ENCODE results near the gene FRA10AC1. TPM values are rescaled to one million over a fixed set of nuclear protein-coding genes. Genes with fewer than 3 reads are reported as not detected.

The FRA10AC1 gene, protein sequence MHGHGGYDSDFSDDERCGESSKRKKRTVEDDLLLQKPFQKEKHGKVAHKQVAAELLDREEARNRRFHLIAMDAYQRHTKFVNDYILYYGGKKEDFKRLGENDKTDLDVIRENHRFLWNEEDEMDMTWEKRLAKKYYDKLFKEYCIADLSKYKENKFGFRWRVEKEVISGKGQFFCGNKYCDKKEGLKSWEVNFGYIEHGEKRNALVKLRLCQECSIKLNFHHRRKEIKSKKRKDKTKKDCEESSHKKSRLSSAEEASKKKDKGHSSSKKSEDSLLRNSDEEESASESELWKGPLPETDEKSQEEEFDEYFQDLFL
- 1 to 10 TPM; 4.2 to 9.4 (median 6.6) TPM for total RNA-seq
- long read RNA-seq, partial matches to known transcripts: 2 of 2 reads
- long read RNA-seq, other reads (novel, unspliced or antisense): 0 of 2 reads

DNA sequence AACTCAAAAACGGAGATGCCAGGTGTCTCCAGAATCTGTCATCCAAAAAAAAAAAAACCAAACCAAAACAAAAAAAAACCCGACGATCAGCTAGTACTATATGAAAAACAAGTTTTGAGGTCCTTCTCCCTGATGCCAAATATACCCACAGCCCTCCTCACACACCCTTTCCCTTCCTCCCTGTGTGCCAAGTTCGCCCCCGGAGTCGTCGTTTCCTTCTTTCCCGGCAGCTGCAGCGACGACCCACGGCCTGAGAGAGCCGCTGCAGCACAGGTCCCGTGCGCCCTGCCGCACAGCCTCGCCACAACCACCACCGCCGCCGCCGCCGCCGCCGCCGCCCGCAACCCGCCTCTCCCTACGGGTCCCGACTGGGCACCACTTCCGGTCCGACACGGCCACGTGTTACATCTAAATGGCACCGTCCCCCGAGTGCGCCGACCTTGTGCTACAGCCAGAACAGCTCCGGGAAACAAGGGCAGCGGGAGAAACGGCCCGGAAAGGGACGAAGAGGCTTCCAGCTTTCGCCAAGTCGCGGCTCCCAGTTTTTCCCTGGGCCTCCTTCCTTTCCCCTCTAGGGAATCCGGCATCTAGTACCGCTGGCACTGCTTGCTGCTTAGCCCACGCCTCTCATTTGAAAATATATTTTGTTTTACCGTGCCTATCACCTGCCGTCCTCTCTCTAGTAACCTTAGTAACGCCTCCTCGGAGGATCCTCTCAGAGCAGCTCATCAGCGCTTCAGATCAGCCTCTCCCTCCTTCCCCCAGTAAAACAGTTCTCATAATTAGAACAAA, at the start of gene FRA10AC1:
Gene FRA10AC1 (minus strand): TSS at position 383 of the 792 bp plus-strand sequence. CDS start 2,486 bp downstream, outside the sequence.
- peak; percentile 96 to 99 (median 97) for ATAC-seq
- H3K9me3 ChIP-seq: no peaks in the 10 kb centered on the region
- H3K27me3 ChIP-seq: no peaks in the 10 kb centered on the region
- TF ChIP-seq, protein P1, sequence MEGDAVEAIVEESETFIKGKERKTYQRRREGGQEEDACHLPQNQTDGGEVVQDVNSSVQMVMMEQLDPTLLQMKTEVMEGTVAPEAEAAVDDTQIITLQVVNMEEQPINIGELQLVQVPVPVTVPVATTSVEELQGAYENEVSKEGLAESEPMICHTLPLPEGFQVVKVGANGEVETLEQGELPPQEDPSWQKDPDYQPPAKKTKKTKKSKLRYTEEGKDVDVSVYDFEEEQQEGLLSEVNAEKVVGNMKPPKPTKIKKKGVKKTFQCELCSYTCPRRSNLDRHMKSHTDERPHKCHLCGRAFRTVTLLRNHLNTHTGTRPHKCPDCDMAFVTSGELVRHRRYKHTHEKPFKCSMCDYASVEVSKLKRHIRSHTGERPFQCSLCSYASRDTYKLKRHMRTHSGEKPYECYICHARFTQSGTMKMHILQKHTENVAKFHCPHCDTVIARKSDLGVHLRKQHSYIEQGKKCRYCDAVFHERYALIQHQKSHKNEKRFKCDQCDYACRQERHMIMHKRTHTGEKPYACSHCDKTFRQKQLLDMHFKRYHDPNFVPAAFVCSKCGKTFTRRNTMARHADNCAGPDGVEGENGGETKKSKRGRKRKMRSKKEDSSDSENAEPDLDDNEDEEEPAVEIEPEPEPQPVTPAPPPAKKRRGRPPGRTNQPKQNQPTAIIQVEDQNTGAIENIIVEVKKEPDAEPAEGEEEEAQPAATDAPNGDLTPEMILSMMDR (IDR thresholded peaks at IDR 0.05): peak; percentile 26 to 57 (median 46)
- peak; percentile 52 for TF ChIP-seq POLR2A (IDR thresholded peaks at IDR 0.05)
- peak within 1 kb of the TSS; percentile 69 to 74 (median 73) for H3K4me3 ChIP-seq
- intact Hi-C loops (cut with DNase I): no loop called here
- peaks cover 0 to 8% (median 0%) of the 10 kb centered on the region in 4 donors for H3K4me1 ChIP-seq
- under 1% methylated on average over 24 of the region's 52 CpGs for WGBS (ENCODE audit: insufficient coverage, low coverage, low lambda C conversion rate, missing lambda C conversion rate)
- H3K27ac ChIP-seq: peak within 1 kb of the TSS; percentile 66 to 74 (median 74)
- peak; percentile 85 to 94 (median 91) for DNase-seq
- H3K36me3 ChIP-seq: peaks cover 0 to 23% (median 9%) of the 10 kb centered on the region in 4 donors

DNA sequence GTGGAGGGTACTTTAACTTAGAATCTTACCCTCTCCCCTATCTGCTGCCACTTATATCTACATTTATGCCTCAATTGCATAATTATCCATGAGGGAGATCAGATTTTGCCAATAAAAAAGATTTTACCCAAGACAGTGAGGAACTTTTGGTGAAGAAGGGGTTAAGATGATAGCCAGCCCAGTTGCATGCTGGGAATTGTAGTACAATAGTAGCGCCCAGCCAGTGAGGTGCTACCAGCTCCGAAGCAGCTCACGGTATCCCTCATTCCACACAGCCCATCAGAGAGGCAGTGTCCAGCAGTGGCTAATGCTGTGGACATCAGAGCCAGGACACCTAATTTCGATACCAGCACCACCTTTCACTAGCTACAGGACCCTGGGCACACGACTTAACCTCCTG, 49.4 kb upstream of the FRA10AC1 start:
- ATAC-seq (peak; percentile 76 to 84 (median 82)), DNase-seq (no peak)
- H3K36me3 ChIP-seq: no peaks in the 10 kb centered on the region
- no peaks in the 10 kb centered on the region for H3K27me3 ChIP-seq
- intact Hi-C loops (cut with DNase I): no loop called here
- peaks cover 0 to 8% (median 3%) of the 10 kb centered on the region in 4 donors for H3K4me1 ChIP-seq
- no peak overlapping the region for H3K27ac ChIP-seq
- TF ChIP-seq POLR2A (IDR thresholded peaks at IDR 0.05): no peak
- TF ChIP-seq, protein P1 (IDR thresholded peaks at IDR 0.05): no peak
- H3K9me3 ChIP-seq: no peaks in the 10 kb centered on the region
- WGBS (ENCODE audit: insufficient coverage, low coverage, low lambda C conversion rate, missing lambda C conversion rate): 4% methylated on average over 5 of the region's 5 CpGs
- H3K4me3 ChIP-seq: peak overlapping the region in 2 of 3 donors; percentile 31 to 39

DNA sequence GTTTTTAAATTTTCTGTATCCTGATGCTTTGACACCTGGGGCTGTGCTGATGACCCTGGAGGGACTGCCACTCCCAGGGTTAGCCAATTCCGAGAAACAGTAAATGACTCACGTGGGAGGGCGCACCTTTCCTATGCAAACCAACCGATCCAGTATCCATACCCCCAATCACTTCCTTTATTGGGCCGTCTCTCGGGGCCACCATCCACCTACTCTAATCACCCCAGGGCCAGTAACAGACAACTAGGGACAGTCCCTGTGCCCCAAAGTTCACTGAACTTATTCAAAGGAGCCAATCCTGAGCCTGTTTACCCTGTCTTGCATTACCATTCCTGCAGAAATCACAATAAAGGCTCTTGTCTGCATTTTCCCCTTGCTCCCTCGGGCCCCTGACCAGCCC, 48.7 kb upstream of the FRA10AC1 start:
- H3K27me3 ChIP-seq: no peaks in the 10 kb centered on the region
- no peak overlapping the region for H3K4me3 ChIP-seq
- ATAC-seq (no peak), DNase-seq (no peak)
- H3K4me1 ChIP-seq: peaks cover 0 to 8% (median 3%) of the 10 kb centered on the region in 4 donors
- intact Hi-C loops (cut with DNase I): no loop called here
- WGBS (ENCODE audit: insufficient coverage, low coverage, low lambda C conversion rate, missing lambda C conversion rate): 49% methylated on average over 6 of the region's 7 CpGs
- no peaks in the 10 kb centered on the region for H3K36me3 ChIP-seq
- H3K9me3 ChIP-seq: no peaks in the 10 kb centered on the region
- TF ChIP-seq, protein P1 (IDR thresholded peaks at IDR 0.05): no peak
- no peak for TF ChIP-seq POLR2A (IDR thresholded peaks at IDR 0.05)
- H3K27ac ChIP-seq: no peak overlapping the region

DNA sequence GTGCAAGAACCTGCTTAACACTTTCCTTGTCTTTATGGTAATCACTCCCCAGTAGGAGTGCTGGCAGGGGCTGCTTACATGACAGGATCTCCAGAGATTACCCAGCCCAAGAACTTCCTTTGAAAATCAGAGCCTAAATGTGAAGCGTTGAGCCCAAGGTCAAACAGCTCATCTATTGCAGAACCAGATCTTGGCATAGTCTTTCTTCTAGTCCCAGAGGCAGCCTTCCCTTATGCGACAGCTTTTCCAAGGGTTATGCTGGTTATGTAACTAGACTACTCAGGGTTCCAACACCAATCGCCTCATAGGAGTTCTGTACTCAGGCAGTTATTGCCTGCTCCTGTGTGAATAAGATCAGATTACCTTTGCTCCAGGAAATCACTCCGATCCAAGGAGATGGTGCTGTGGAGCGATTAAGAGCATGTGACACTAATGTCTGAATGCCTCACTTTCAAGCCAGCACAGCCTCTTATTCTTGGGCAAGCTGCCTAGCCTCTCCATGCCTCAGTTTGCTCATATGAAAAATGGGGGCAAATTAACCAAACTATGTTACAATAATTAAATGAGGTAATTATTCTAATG, 46.9 kb upstream of the FRA10AC1 start:
- no peaks in the 10 kb centered on the region for H3K36me3 ChIP-seq
- H3K4me1 ChIP-seq: peaks cover 0 to 8% (median 3%) of the 10 kb centered on the region in 4 donors
- no peak overlapping the region for H3K4me3 ChIP-seq
- ATAC-seq (no peak), DNase-seq (no peak)
- WGBS (ENCODE audit: insufficient coverage, low coverage, low lambda C conversion rate, missing lambda C conversion rate): 62% methylated on average over 4 of the region's 5 CpGs
- TF ChIP-seq, protein P1 (IDR thresholded peaks at IDR 0.05): no peak
- TF ChIP-seq POLR2A (IDR thresholded peaks at IDR 0.05): no peak
- intact Hi-C loops (cut with DNase I): loop anchor here in 1 of 2 donors (10.0 kb wide), 1 partner anchor 65 kb away; no protein-coding TSS in a partner anchor
- H3K9me3 ChIP-seq: no peaks in the 10 kb centered on the region
- H3K27me3 ChIP-seq: no peaks in the 10 kb centered on the region
- no peak overlapping the region for H3K27ac ChIP-seq

Data from right lobe of liver (tissue), 6 donors.